DMS79 treated with DMSO at 0.1 percent for 48 hours (cell line): ENCODE results near the gene CA14.
"Not testable (repeated sequence)": the region's sequence is repeated elsewhere in the genome, so short reads cannot be mapped to it uniquely, and the experiment has no call there.

Experiments used
- DNase-seq: peaks from one replicate; lab custom pipeline; 2025; lab: John Stamatoyannopoulos, UW

CA14 gene

DNA sequence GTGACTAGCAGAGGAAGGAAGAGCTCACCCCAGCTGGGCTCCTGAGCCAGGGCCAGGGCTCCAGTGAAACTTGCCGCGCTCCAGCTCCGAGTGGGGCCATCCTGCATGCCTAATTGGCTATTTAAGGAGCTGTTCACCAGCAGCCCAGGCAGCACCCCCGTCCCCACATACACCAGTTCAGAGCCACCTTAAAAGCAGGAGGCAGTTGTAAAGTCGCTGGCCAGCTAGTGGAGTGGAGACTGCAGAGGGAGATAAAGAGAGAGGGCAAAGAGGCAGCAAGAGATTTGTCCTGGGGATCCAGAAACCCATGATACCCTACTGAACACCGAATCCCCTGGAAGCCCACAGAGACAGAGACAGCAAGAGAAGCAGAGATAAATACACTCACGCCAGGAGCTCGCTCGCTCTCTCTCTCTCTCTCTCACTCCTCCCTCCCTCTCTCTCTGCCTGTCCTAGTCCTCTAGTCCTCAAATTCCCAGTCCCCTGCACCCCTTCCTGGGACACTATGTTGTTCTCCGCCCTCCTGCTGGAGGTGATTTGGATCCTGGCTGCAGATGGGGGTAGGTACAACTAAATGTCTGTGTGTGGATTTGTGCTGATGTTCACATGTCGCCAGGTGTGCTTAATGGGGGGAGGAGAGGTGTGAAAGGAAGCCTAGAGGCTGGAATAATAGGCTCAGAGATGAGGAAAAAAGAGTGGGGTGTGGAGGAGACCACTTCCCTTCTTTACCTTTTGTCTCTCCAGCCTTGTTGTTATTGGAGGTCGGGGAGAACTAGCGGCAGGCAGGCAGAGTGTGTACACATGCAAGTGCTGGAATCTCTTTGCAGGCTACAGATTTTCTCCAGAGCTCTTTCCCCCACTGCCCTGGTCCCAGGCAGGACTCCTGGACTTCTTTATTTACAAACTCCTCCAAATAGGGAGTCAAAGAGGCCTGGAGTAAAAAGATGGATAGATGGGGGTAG is at the start of gene CA14:
TSS of gene CA14 (plus strand) at position 151 of the 962 bp plus-strand sequence. CDS start at position 506, 355 bp downstream.
- peak; percentile 74 for DNase-seq

DNA sequence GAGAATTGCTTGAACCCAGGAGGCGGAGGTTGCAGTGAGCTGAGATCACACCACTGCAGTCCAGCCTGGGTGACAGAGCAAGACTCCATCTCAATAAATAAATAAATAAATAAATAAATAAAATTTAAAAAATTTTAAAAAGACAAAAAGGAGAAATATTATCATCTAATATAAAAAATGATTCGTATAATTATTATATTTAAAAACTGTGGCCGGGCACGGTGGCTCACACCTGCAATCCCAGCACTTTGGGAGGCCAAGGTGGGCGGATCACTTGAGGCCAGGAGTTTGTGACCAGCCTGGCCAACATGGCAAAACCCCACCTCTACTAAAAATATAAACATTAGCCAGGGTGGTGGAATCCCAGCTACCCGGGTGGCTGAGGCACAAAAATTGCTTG is 49.1 kb upstream of the CA14 start:
- not testable (repeated sequence) for DNase-seq

DNA sequence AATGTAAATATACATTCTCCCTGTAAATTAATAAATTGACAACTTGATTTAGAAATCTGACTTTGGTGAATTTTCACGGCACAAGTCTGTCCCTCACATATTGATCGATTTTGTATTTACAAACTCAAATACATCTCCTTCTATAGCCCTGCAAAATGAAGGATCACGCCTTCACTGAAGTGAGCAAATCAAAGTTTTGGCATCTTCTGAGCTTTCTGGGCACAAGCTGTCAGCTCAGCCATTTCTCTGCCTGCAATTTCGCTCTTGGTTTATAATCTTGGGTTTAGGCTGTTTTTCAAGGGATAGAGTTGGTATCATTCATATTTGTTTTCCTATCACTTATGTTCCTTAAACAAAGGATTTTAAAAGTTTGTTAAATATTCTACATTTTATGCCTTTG is 47.5 kb upstream of the CA14 start:
- no peak for DNase-seq

DNA sequence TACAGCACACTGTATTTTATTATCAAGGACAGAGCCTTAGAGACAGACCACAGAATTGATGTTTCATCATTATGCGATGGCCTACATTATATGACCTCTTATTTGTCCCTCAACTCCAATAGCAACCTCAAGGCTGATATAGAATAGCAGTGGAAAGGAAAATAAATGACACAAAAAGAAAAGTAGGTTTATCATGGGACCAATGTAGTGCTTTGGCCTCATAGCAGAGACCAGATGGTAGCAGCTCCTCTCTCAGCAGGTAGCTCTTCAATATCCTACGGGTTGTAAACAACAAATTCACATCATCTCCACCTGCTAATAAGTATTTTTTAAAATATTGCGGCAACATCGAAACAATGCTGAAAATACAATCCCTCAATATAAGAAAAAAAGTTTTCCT is 46.9 kb upstream of the CA14 start:
- DNase-seq = no peak

DNA sequence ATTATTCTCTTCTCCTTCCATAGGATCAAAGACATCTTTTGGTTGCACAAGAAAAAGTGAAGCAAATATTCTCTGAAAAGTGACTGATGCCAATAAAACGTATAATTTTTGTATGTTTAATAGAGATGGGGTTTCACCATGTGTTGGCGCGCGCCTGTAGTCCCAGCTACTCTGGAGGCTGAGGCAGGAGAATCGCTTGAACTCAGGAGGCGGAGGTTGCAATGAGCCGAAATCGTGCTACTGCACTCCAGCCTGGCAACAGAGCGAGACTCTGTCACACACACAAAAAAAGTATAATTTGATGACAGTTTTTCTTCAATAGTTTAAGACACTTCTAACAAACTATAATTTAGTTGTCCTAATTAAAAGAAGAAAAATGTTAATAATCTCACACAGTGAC is 45.5 kb upstream of the CA14 start:
- no peak for DNase-seq

DNA sequence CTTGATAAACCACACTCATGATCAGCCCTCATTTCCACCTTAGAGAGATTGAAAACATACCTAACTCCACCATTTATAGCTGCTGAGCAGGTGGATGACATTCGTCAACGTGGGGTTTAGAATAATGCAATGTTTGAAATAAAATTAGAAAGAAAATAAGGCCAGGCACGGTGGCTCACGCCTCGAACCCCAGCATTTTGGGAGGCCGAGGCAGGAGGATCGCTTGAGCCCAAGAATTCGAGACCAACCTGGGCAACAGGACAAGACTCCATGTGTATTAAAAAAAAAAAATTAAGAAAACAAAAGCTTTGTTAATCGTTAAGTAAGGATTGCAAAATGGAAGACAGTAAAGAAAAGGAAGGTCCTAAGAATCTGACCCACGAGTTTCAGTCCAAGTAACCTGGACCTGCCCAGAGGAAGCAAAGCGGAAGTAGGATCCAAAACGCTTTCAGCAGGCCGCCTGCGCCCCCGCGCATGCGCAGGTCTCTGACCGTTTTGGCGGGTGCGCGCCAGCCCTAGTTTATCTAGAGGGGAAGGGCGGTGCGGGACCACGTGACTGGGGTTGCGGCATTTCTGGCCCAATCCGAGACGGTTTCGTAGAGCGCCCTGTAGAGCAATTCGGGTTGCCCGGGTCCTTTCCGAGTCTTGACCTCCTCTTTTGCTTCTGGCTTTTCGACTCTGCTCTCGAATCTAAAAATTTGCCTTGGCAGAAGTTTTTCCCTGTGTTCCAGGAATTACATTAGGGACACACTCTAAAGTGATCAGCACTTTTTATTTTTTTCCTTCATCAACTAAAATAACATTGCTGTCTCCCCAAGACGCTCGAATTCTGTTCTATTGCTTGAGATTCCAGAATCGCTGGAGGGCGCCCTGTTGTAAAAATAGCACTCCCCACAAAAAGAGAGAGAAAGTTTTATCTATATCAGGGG is 44.1 kb upstream of the CA14 start:
- DNase-seq = no peak

DNA sequence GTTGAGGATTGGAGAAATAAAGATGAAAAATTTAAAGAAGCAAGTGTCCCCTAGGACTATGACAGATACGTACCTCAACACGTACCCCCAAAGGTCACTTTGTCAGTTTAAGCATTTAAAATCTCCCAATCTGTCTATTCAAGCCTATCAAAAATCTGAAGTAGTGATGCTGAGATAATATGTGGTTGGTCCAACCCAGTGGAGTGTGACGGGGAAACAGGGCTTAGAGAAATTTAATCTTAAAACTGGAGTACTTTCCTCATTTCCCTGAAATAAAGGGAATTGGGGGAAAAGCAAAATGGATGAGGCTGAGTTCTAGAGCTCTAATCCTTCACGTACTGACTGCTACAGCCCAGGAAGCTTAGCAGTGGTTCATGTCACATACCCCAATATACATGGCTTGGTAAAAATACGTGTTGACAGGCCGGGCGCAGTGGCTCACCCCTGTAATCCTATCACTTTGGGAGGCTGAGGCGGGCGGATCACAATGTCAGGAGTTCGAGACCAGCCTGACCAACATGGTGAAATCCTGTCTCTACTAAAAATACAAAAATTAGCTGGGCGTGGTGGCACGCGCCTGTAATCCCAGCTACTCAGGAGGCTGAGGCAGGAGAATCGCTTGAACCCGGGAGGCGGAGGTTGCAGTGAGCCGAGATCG is 43.3 kb upstream of the CA14 start:
- not testable (repeated sequence) for DNase-seq

DNA sequence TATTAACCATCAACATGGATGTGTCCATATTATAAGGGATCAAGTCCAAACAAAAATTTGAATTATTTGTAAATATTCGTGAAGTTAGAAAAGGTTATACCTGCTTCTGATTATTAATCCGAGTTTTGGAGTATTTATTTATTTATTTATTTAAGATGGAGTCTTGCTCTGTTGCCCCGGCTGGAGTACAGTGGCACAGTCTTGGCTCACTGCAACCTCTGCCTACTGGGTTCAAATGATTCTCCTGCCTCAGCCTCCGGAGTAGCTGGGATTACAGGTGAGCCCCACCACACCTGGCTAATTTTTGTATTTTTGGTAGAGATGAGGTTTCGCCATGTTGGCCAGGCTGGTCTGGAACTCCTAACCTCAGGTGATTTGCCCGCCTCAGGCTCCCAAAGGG is 41.7 kb upstream of the CA14 start:
- not testable (repeated sequence) for DNase-seq

DNA sequence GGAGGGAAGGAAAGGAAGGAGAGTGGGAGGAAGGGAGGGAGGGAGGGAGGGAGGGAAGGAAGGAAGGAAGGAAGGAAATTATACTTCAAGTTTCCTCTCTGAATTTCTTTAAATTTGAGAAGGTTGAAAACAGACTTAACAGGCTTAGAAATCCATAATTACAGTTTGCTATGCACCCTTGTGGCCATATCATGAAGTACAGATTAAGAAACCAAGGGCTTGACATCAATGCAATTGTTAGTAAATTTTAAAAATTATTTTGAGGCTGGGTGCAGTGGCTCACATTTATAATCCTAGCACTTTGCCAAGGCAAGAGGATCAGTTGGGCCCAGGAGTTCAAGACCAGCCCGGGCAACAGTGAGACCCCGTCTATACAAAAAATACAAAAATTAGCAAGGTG is 36.0 kb upstream of the CA14 start:
- no peak for DNase-seq

DNA sequence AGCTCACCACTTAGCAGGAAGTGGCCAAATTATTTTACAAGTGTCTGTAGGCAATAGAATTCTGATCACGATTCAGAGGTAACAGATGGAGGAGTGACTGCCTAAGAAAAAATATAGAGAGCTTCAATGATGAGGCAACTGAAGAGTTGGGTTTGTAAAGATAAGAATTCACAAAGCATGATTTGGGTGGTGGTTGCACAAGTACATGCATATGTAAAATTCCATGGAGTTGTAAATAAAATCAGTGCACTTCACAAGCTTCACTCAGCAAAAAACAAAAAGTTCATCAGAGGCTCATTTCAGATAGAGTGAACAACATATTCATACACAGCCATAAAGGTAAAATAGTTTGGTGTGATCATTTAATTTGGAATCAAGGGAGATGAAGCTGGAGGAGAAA is 32.6 kb upstream of the CA14 start:
- no peak for DNase-seq

DNA sequence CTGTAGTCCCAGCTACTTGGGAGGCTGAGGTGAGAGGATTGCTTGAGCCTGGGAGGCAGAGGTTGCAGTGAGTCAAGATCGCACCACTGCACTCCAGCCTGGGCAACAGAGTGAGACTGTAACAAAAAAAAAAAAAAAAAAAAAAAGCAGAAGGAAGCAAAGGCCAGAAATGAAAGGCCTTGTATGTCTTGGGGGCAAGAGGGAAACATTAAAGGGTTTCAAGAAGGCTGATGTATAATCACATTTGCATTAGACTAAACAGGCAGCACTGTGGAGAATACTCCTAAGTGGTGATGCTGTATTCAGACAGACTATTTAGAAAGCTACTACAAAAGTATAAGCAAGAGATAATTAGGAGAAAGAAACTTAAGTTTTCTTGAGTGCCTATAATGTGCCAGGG is 32.0 kb upstream of the CA14 start:
- no peak for DNase-seq

DNA sequence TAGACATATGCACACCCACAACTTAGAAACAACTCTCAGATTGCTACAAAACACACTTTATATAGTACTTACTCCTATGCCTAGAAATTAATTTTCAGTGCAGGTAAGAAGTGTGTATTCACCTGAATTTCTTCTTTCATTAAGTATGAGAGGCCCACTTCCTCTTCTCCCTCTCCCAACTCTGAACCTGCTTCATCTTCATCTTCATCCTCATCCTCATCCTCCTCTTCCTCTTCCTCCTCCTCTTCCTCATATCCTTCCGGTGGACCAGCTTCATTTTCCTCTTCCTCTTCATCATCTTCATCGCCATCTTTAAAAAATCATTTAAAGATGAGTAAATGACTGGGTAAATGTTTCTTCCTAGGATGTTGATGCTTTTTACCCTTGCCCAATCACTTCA is 31.1 kb upstream of the CA14 start:
- no peak for DNase-seq

DNA sequence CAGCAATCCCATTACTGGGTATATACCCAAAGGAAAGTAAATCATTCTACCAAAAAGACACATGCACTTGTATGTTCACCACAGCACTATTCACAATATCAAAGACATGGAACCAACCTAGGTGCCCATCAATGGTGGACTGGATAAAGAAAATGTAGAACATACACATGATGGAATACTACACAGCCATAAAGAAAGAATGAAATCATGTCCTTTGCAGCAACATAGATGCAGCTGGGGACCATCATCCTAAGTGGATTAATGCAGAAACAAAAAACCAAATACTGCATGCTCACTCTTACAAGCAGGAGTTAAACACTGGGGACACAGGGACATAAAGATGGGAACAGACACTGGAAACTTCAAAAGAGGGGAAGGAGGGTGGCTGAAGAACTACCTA is 30.3 kb upstream of the CA14 start:
- no peak for DNase-seq

DNA sequence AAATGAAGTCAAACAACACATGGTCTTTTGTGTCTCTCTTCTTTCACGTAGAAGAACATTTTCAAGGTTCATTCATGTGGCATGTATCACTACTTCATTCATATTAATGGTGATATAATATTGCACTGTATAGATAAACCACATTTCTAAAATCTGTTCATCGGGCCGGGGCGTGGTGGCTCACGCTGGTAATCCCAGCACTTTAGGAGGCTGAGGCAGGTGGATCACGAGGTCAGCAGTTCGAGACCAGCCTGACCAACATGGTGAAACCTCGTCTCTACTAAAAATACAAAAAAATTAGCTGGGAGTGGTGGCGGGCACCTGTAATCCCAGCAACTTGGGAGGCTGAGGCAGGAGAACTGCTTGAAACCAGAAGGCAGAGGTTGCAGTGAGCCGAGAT is 29.3 kb upstream of the CA14 start:
- DNase-seq = not testable (repeated sequence)

DNA sequence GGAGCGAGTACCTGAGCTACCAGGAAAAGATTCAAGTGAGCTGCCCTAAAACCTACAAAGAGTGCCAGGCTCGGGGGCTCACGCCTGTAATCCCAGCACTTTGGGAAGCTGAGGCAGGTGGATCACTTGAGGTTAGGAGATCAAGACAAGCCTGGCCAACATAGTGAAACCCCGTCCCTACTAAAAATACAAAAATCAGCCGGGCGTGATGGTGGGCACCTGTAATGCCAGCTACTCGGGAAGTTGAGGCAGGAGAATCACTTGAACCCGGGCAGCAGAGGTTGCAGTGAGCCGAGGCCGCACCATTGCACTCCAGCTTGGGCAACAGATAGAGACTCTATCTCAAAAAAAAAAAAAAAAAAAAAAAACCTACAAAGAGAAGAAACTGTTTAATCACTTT is 24.7 kb upstream of the CA14 start:
- not testable (repeated sequence) for DNase-seq

DNA sequence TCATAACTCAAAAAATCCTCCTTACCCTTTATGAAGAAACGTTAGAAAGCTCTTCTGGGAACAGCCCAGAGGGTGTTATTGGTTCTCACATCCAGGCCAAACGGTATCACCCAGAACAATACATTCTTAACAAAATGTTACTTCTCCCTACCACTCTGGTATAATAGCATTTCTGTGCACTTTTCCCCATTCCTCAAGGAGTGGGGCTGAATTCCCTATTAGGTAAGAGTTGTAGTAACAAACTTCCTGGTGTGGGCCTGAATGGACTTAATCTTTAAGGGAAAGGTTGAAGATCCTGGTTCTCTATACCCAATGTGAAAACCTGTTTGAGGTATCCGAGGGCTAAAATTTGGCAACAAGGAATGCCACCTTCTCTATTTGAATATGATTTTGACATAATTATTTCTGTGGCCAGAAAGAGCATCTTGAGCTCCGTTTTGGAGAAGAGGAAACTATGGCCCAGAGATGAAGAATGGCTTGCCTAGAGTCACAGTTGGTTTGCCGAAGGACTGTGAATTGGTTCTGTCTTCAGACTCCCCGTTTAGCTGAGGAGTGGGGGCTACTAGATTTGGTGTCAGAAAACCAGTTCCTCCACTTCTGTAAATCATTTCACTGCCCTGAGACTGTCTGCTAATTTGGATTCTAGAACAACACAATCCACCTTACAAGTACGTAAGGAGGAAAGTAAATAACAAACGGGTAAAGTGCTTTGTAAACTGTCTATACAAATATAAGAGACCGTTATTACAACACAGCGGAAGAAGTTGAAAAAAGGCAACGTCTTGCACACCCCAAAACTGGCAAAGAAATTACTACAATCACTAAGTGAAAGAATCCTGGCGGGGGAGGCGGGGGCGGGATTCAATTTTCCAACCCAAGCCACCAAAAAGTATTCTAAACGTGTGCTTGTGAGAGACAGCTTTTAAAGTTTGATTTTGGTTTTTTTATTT is 23.9 kb upstream of the CA14 start:
- peak; percentile 54 for DNase-seq

DNA sequence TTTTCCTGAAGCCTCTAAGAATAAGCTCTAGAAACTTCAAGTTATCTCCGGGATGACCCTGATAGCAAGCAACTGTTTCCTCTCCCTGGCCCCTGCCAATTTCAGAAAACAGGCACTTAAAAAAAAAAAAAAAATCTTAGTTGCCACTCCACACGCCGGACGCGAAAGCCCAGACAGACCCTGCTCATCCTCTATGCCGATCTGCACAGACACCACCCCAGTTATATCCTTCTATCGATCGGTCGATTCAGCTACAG is 23.3 kb upstream of the CA14 start:
- DNase-seq = no peak

DNA sequence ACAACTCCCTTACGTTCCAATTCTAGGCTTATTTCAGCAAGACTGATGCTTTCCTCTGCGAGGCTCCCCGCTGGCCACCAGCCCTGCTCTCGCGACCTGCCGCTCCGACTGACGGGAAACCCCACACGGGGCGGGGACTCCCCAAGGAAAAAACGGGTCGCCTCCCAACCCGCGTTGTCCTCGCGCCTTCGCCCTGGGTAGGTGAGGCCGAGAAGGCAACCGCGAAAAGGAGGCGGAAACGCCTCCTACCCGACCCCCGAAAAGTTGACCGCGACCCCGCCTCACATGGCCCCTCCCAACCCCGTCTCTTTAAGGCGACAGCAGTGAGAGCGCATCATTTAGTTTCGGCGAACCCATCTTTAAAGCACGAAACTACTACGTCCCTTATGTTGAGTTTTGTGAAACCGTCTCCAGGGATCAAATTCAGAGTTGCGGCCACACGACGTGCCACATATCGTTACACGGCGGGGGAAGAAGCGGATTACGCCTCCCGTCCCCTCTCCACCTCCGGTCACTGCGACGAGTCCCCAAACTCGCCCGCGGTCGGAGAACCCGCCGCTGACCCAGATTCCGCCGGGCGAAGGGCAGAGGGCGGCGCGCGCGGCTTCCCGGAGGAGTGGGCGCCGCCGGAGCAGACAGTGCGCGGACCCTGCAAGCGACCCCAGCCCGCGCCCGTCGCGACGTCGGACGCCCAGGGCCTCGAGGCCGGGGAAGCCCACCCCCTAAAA is 22.8 kb upstream of the CA14 start:
- DNase-seq = peak; percentile 50

DNA sequence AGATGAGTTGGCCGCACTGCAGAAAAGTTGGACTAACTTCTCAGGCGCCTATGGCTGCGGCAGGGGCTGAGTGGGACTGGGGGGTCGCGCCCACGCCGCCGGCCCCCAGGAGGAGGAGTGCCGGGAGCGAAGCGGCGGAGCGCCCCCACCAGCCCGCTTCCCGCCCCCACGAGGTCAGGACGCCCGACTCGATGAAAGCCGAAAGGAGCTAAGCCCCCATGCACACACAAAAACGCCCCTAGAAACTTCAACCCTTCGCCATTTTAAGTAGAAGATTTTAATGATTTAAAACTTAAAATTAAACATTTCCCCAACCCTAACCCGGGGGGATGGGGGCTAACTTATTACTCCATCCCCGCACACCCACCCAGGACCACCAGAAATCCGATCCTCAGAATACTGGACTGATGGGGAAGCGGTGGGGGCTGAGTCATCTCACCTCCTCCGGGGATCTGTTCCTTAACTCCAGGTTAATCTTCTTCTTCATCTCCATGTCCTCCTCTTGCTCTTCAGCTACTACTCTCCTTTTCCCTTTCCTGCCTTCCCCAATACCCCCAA is 22.2 kb upstream of the CA14 start:
- DNase-seq = peak; percentile 45

DNA sequence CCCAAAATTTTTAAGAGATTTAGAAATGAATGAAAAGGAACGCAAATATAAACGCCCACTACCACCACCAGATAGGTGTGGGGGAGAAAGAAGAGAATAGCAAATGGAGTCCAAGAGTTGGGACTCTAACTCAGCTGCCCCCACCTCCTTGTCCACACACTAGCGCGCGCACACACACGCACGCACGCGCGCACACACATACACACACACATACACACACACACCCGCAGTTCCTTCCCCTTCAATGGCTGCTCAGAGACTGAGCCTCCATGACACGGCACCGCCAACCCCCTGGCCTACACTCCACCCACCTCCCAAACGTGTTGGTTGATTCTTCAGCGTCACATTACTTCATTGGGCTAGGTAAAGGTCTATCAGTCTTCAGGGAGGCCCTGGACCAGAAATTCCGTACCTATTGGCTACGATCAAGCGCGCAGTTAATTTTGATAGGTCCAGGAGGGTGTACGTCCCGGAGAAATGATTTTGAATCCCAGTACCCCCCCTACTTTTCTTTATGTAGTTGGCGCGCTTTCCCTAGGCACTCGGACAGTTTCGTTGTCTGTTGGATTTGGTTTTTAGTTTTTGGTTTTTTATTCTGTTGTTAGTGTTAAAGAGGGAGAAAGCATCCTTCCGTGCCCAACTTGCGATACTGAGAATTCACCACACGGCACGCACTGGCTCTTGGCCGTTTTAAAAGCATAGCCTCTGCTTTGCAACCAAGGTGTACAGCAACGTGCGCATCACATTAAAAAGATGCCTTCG is 21.5 kb upstream of the CA14 start, which contains the start of gene ANP32E:
TSS of gene ANP32E (minus strand) at position 261 of the 762 bp plus-strand sequence. CDS start 326 bp downstream, outside the sequence.
- peak; percentile 100 for DNase-seq
